PFSK-1 (cell line): Measurements from ENCODE around the gene ARRDC1.

Source experiments
- POLR2AphosphoS5 ChIP-seq: IDR thresholded peaks from 2 replicates; pipeline ENCODE4 v1.6.1; 2012; ENCODE audit warnings: low read depth, mild to moderate bottlenecking, control low read depth, low read length, moderate library complexity
- TAF1 ChIP-seq: IDR thresholded peaks from 2 replicates; pipeline ENCODE4 v1.6.1; 2012; ENCODE audit warnings: low read length, control low read depth, borderline replicate concordance; ENCODE audit not compliant: insufficient read depth
- TF ChIP-seq, protein P1 (sequence below), 2 experiments: IDR thresholded peaks; 2 replicates each; pipeline versions ENCODE4 v1.6.1 to v1.8.0; 2011 to 2012; ENCODE audit warnings: low read depth in 2 of 2, low read length in 2 of 2, control low read depth in 1 of 2, inconsistent platforms in 1 of 2, mild to moderate bottlenecking in 1 of 2, moderate library complexity in 1 of 2; ENCODE audit not compliant: insufficient read depth in 1 of 2

DNA sequence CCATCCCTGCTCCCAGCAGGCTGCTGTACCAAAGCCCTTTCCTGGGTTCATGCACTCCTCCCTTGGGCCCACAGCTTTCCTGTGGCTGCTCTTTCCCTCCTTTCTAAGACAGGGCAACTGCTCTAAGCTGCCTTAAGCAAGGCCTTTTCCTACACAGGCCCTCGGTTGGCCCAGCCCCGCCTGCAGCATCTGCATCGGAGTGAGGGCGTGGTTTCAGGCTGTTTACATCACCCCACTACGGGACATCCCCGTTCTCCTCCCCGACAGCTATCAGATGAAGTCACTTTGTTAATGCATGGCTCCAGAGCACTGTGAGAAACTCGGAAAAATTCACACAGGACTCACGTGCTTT is 30.1 kb upstream of the ARRDC1 start:
- TF ChIP-seq POLR2AphosphoS5 (no peak), TAF1 (no peak)
- TF ChIP-seq, protein P1, sequence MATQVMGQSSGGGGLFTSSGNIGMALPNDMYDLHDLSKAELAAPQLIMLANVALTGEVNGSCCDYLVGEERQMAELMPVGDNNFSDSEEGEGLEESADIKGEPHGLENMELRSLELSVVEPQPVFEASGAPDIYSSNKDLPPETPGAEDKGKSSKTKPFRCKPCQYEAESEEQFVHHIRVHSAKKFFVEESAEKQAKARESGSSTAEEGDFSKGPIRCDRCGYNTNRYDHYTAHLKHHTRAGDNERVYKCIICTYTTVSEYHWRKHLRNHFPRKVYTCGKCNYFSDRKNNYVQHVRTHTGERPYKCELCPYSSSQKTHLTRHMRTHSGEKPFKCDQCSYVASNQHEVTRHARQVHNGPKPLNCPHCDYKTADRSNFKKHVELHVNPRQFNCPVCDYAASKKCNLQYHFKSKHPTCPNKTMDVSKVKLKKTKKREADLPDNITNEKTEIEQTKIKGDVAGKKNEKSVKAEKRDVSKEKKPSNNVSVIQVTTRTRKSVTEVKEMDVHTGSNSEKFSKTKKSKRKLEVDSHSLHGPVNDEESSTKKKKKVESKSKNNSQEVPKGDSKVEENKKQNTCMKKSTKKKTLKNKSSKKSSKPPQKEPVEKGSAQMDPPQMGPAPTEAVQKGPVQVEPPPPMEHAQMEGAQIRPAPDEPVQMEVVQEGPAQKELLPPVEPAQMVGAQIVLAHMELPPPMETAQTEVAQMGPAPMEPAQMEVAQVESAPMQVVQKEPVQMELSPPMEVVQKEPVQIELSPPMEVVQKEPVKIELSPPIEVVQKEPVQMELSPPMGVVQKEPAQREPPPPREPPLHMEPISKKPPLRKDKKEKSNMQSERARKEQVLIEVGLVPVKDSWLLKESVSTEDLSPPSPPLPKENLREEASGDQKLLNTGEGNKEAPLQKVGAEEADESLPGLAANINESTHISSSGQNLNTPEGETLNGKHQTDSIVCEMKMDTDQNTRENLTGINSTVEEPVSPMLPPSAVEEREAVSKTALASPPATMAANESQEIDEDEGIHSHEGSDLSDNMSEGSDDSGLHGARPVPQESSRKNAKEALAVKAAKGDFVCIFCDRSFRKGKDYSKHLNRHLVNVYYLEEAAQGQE (IDR thresholded peaks at IDR 0.05; ENCODE audit: insufficient read depth in 1 of 2, low read depth in 2 of 2, low read length in 2 of 2): no peak
